Muscle layer of colon (tissue), 2 donors: ENCODE results near the gene ALS2CL.

Experiments
- H3K27ac ChIP-seq: one replicate; pipeline ENCODE4 v1.7.0; 2013; ENCODE audit warnings: low read depth, mild to moderate bottlenecking, low read length, moderate library complexity
- H3K27me3 ChIP-seq, 2 donors: one replicate each; pipeline ENCODE4 v1.7.0; 2013; ENCODE audit warnings: low read length in 2 of 2, mild to moderate bottlenecking in 2 of 2; ENCODE audit not compliant: insufficient read depth in 2 of 2, control insufficient read depth in 1 of 2
- H3K36me3 ChIP-seq: one replicate; pipeline ENCODE4 v1.7.0; 2013; ENCODE audit warnings: mild to moderate bottlenecking, low read length; ENCODE audit not compliant: insufficient read depth
- H3K4me1 ChIP-seq: one replicate; pipeline ENCODE4 v1.7.0; 2013; ENCODE audit warnings: mild to moderate bottlenecking, low read length; ENCODE audit not compliant: insufficient read depth
- H3K4me3 ChIP-seq, 2 donors: one replicate each; pipeline ENCODE4 v1.7.0; 2013; ENCODE audit warnings: low read length in 2 of 2, low read depth in 1 of 2, mild to moderate bottlenecking in 1 of 2, moderate library complexity in 1 of 2
- H3K9ac ChIP-seq: one replicate; pipeline ENCODE4 v1.7.0; 2013; ENCODE audit warnings: low read length
- H3K9me3 ChIP-seq: one replicate; pipeline ENCODE4 v1.7.0; 2013; ENCODE audit warnings: mild to moderate bottlenecking, low read length
- donor health status: abdominal sarcoma.
- donor health status: Adenocarcinoma of cecum.

Gene ALS2CL

DNA sequence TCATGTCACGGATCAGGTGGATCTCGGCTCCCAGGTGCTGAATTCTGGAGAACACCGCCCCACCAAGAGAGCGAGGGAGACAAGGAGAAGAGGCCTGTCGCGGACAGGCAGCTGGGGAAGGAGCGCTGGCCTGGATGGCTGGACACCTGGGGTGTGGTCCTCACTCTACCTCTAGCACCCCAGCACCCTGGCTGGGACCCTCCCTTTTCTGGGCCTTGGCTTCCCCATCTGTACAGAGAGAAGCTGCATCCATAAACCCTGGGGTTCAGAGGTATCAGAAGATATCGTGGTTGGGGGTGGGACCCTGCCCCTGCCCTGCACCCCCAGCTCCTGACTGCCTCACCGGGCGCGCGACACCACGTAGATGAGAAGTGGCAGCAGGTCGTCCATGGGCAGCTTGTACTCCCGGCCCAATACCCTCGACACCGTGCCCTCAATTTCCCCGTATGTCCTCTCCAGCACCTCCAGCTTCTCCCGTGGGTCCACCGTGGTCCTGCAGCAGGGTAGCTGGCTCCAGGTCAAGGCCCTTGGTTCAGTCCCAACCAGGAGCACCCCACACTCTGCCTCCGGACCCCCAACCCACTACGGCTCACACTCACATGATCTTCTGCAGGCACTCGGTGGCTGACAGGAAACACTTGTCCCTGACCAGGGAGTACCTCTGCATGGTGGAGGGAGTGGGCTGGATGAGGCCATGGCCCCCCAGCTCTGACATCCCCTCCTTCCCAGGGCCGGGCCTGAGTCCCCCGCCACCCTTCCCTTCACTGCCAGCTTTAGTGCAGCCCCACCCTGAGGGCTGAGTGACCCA is 21.7 kb downstream of the ALS2CL start:
- H3K4me3 ChIP-seq, result no peak overlapping the region
- H3K27me3 ChIP-seq, result no peaks in the 10 kb centered on the region
- no peak overlapping the region for H3K9ac ChIP-seq
- no peaks in the 10 kb centered on the region for H3K36me3 ChIP-seq
- H3K27ac ChIP-seq, result no peak overlapping the region
- no peaks in the 10 kb centered on the region for H3K9me3 ChIP-seq
- peaks cover 2% of the 10 kb centered on the region for H3K4me1 ChIP-seq

DNA sequence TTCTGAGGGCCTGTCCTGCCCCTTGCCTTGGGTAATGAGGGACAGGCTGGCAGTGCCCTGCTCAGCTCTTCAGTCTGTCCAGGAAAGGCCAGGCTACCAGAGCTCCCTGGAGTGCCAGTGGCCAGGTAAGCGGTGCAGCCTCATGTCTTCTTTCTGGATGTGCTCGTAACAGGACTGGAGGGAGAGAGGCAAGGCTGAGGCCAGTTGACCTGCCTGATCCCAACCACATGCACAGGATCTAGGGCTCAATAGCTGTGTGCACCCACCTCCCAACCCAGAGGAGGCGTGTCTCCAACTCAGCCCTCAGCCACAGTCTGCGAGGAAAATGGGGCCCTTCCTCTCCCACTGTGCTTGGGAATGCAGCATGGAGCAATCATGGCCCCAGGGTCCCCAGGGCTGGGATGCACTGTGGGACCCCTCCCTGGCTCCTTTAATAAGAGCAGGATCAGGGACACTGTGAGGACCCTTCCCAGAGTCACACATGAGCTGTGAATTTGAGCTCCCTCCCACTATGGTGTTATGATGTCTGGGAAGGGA is 22.5 kb downstream of the ALS2CL start:
- Histone ChIP-seq H3K27ac (no peak overlapping the region), H3K27me3 (no peaks in the 10 kb centered on the region), H3K9ac (no peak overlapping the region), H3K4me1 (peaks cover 10% of the 10 kb centered on the region), H3K4me3 (no peak overlapping the region), H3K36me3 (no peaks in the 10 kb centered on the region), H3K9me3 (no peaks in the 10 kb centered on the region)

DNA sequence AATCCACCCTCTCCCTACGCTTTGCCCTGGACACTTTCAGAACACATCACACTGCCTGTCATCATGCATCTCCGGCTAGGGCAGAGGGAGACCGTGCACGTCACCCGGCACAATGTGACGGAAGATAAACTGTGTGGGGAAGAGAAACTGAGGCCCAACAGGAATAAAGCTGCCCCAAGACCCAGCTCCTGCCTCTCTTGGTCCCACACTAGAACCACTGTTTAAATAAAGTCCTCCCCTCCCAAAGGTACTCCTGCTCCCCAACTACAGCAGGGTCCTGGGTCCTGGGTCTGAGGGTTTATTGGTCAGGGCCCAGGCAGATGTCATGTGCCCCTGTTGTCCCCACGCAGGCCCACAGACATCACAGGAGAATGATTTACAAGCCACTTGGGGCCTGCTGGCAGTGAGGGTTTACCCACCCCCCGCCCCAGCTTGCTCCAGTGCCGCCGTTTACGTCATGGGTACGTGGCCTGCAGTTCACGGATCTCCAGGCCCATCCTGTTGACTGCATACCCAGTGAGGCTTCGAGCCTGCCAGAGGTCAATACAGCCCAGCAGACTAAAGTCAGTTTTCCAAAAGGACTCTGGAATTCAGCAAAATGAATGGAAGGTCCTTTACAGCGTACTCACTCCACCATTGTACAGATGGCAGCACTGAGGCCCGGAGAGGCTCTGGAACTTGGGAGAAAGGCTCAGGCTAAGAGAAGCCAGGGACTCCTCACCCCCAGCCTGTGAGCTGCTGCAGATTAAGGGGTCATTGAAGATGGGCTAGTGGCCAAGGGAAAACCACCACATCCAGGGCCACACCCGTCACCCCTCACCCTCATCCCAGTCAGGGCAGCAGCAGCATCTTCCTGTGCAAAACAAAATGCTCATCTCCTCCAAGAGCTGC is 23.2 kb downstream of the ALS2CL start:
- Histone ChIP-seq H3K27ac (no peak overlapping the region), H3K36me3 (no peaks in the 10 kb centered on the region), H3K4me1 (peaks cover 11% of the 10 kb centered on the region), H3K9ac (no peak overlapping the region), H3K4me3 (no peak overlapping the region), H3K27me3 (no peaks in the 10 kb centered on the region), H3K9me3 (no peaks in the 10 kb centered on the region)

DNA sequence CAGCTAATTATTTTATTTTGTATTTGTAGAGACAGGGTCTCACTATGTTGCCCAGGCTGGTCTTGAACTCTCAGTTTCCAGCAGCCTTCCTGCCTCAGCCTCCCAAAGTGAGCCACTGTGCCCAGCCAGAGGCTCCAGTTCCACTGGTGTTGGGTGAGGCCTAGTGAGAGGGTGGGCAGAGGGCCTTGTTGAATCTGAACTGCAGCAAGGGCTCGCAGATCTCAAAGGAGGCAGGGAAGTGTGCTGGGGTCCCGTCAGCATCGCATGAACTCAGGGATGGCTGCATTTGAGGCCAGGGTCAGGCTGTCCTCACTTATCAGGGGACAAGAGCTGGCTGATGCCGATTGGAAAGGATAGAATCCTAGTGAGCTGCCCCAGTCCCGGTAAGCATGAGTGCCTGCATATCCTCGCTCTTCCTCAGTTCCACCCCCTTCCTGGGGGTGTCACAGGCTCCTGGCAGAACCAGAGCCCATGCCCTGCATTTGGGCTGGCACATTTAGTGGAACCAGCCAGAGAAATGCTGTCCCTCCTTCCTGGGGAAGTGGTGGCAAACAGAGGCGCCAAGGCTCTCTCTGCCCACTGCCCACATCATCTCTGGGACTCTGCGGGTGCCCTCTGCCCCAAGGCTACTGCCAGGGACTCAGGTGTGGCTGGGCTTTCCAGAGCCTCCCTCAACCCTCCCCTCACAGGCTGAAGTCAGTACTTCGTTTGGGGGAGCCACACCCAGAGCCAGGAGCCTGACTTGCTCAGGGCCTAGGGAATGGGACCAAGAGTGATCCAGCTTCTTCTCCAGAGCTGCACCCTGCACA is 24.1 kb downstream of the ALS2CL start:
- Histone ChIP-seq H3K36me3 (no peaks in the 10 kb centered on the region), H3K4me1 (peaks cover 11% of the 10 kb centered on the region), H3K9me3 (no peaks in the 10 kb centered on the region), H3K9ac (no peak overlapping the region), H3K4me3 (no peak overlapping the region), H3K27ac (no peak overlapping the region), H3K27me3 (no peaks in the 10 kb centered on the region)

DNA sequence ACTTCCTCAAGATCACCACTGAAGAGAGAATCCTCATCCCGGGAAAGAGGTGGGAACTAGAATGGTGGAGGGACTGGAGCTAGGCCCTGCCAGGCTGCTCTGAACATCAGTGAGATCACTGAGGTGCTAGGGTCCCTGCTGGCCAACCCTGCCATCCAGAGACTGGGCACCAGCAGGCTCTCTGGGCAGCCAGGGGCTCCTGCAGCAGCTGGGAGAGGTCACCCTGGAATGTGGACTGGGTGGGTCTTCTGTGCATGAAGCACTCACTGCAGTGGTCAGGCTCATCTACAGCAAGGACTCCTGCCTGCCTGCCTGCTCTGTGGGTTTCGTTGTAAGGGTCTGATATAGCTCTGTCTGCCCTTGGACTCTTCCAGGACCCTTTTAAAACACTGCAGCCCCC is 24.9 kb downstream of the ALS2CL start:
- Histone ChIP-seq H3K27me3 (no peaks in the 10 kb centered on the region), H3K27ac (no peak overlapping the region), H3K9ac (no peak overlapping the region), H3K4me3 (no peak overlapping the region), H3K9me3 (no peaks in the 10 kb centered on the region), H3K4me1 (peaks cover 11% of the 10 kb centered on the region), H3K36me3 (no peaks in the 10 kb centered on the region)

DNA sequence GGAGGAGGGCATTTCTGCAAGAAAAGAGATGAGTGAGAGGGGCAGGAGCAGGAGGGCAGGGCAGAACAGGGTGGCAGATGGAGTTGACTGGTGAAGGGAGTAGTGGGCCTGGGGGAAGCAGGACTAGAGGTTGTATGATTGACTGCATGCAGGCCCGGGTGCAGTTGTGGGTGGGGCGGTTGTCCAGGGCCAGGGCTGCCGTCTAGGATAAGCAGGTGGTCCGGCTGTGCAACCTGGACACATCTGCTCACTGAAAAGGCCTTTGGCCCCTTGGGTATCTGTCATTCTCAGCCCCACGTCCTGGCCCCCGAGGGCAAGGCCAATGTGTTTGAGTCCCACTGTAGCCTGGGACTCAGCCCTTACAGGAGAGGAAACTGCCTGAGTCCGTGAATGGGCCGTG is 25.4 kb downstream of the ALS2CL start:
- Histone ChIP-seq H3K9ac (no peak overlapping the region), H3K27me3 (no peaks in the 10 kb centered on the region), H3K9me3 (no peaks in the 10 kb centered on the region), H3K36me3 (no peaks in the 10 kb centered on the region), H3K4me3 (no peak overlapping the region), H3K27ac (no peak overlapping the region), H3K4me1 (peaks cover 11% of the 10 kb centered on the region)

DNA sequence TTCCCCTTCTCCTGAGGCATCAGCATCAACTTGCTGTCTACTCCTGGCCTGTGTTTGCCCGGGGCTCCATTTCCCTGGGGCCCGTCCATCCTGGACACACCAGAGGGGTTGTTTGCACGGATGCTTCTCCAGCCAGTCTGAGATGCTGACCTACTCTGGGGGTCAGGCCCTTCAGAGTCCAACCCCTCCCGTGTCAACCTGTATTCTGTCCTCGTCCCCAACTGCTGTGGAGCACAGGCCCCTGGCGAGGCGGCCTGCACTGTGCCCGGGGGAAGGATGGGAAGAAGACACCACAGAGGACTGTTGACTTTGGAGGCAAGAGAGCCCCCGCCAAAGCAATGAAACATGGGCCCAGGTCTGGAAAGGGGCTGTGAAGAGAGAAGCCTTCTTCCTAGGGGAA is 25.8 kb downstream of the ALS2CL start:
- Histone ChIP-seq H3K27me3 (no peaks in the 10 kb centered on the region), H3K36me3 (no peaks in the 10 kb centered on the region), H3K4me3 (no peak overlapping the region), H3K4me1 (peaks cover 15% of the 10 kb centered on the region), H3K27ac (no peak overlapping the region), H3K9me3 (no peaks in the 10 kb centered on the region), H3K9ac (no peak overlapping the region)

DNA sequence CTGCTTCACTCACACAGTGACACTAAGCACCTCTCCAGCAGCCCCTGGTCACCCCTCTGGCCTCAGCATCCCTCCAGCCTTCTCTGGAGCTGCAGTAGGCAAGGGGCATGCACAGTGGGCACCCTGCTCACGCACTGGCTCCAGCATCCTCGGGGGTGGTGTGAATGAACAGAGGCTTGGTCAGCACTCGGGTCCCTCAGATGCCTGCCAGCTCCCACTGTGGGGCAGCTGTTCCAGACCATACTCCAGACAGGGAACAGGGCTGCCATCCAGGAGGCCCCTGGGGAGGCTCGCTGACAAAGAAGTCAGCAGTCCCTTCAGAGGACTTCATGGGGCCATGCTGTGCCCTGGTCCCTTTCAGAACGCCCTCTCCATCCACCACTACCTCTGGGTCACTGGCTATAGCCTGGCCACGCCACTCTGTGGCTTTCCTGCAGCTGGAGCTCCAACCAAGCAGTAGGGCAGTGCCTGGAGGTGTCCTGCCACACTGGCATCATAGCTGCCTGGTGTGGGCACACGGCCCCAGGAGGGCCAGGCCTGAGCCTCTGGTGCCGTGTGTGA is 26.3 kb downstream of the ALS2CL start:
- no peak overlapping the region for H3K4me3 ChIP-seq
- no peaks in the 10 kb centered on the region for H3K36me3 ChIP-seq
- H3K9ac ChIP-seq, result no peak overlapping the region
- H3K27me3 ChIP-seq, result no peaks in the 10 kb centered on the region
- H3K27ac ChIP-seq, result no peak overlapping the region
- H3K4me1 ChIP-seq, result peaks cover 17% of the 10 kb centered on the region
- no peaks in the 10 kb centered on the region for H3K9me3 ChIP-seq

DNA sequence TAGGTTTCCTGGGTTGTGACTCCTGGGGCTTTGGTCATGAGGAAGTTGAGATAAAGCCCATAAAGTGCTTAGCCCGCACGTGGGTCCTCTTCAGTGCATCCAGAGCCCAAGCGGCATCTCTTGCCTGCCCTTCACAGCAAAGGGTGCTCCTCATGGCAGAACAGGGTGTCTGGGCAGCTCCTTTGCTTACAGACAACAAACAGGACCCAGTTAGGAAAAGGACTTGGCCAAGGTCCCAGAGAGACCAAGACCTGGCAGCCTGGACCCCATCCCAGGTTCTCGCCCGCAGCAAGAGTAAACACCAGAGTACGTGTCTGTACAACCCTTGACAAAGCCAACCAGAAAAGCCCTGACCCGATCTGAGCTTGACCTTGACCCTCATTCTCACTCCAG is 27.0 kb downstream of the ALS2CL start:
- H3K4me1 ChIP-seq, result peaks cover 17% of the 10 kb centered on the region
- no peak overlapping the region for H3K27ac ChIP-seq
- no peaks in the 10 kb centered on the region for H3K27me3 ChIP-seq
- no peak overlapping the region for H3K4me3 ChIP-seq
- H3K9me3 ChIP-seq, result no peaks in the 10 kb centered on the region
- H3K36me3 ChIP-seq, result no peaks in the 10 kb centered on the region
- no peak overlapping the region for H3K9ac ChIP-seq

DNA sequence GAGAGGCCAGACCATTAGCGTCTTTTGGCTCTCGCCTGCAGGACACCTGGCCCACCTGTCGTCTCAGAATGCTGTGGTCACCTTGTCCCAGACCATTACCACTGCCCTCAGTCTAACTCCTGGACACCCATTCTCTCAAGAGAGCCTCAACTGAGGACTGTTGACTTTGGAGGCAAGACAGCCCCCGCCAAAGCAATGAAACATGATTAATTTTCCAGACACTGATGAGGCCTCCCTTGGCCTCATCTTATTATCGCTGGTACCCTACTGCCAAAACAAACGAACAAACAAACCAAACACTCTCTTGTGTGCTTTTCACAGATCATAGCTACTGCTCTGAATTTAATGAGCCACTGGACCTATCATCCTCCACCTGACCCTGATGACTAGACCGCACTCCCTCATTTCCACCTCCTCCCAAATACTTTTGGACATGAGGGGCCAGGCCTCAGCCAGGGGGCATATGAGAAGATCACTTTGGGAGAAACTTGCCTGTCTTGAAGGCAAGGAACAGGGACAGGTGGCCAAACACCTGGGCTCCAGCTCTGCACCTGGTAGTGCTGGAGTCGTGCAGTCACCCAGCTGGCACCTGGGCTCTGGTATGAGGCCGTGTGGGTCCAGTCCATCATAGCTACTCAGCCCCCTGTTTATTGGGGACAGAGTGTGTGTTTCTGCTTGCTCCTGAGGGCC is 27.6 kb downstream of the ALS2CL start:
- Histone ChIP-seq H3K4me3 (no peak overlapping the region), H3K9me3 (no peaks in the 10 kb centered on the region), H3K4me1 (peaks cover 17% of the 10 kb centered on the region), H3K27me3 (no peaks in the 10 kb centered on the region), H3K27ac (no peak overlapping the region), H3K36me3 (no peaks in the 10 kb centered on the region), H3K9ac (no peak overlapping the region)
